ENCODE measurements around the gene PIM3. TPM values are rescaled to one million over a fixed set of nuclear protein-coding genes. Genes with fewer than 3 reads are reported as not detected.

Gene PIM3
- polyA plus RNA-seq, 3 donors = 60.3 to 225 (median 87.5) TPM

GRCh38 chr22:50007057-50007511 is 46.5 kb downstream of the PIM3 start:
- no peak overlapping the region for H3K27ac ChIP-seq (ENCODE audit: low read depth, low read length)
- WGBS, 3 donors = 74 to 89% (median 82%) methylated on average over 3 of the region's 3 CpGs

GRCh38 chr22:50008151-50009040 is 47.8 kb downstream of the PIM3 start:
- no peak overlapping the region for H3K27ac ChIP-seq (ENCODE audit: low read depth, low read length)

GRCh38 chr22:50009251-50009650 is 48.7 kb downstream of the PIM3 start:
- H3K27ac ChIP-seq (ENCODE audit: low read depth, low read length) = no peak overlapping the region
- WGBS, 3 donors = 89 to 92% (median 91%) methylated on average over 16 of the region's 16 CpGs

More at GRCh38 chr22:50008151-50009040, 47.8 kb downstream of the PIM3 start:
- WGBS, 3 donors = 79 to 86% (median 82%) methylated on average over 24 of the region's 24 CpGs

DNA sequence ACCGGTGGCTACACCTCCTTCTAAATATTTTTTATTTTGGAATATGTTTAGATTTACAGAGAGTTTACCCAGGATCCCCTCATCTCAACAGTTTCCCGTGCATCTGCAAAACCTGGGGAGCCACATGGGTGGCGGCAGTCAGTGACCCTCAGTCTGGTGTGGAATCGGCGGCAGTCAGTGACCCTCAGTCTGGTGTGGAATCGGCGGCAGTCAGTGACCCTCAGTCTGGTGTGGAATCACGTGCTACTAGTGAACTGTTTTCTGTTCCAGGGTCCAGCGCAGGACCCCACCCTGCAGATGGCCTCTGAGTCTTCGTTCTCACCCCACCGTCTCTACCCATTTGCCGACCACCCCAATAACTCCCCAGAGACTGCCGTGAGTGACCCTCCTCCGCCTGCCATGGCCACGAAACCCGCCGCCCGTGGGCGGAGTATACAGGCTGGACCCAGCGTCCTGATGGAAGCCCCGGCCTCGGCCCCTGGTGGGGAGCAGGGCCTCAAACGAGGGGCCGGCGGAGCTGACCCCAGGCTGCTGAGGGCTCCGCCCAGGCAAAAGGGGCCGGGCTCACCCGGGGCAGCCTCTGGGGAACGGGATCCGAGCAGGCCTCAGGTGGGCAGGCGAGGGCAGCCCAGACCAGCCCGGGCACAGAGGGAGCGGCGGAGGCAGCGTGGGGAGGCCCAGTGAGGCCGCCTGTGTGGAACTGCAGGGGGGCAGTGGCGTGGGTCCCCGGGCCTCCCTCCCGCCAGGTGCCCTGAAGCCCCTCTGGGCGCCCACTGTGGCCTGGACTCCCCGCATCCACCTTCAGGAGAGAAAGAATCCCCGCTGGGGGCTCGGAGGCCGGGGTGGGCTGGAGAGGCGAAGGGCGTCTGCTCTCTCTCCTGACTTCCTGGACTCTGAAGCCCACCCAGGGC is 49.4 kb downstream of the PIM3 start:
- 63 to 69% (median 68%) methylated on average over 37 to 46 of the region's 46 CpGs for WGBS, 3 donors
- H3K27ac ChIP-seq (ENCODE audit: low read depth, low read length) = no peak overlapping the region

DNA sequence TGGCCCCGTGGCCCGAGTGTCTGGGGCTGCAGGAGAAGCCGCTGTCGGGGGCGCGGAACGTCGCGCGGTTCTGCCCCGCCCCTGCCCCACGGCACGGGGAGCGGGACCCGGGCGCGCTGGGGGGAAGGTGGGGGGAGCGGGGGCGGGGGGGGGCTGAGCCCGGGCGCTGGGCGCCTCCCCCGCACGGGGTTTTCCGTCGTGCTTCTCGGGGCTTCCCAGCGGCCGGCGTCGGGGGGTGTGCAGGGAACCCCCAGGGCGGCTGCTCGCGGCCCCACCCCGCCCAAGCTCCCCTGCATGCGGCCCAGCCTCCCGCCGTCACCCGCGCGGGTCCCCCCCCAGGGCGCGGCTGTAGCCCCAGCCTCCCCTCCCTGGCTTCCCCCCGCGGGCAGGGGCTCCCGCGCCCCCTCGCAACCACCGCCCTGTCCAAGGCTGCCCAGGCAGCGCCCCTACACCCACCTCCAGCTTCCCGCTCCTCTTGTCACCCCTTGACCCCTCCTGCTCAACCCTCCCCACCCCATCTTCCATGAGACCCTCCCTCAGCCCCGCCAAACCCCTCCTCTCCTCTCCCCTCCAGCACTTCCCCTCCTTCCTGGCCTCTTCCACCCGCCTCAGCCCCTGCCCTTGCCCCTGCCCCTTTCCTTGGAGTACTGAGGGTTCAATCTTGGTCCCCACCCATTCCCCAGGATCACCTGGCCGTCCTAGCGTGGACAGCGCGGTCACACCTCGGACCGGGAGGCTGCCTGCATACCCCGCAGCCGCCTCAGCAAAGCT is 50.3 kb downstream of the PIM3 start:
- 7 to 9% (median 8%) methylated on average over 29 to 60 of the region's 61 CpGs for WGBS, 3 donors
- H3K27ac ChIP-seq (ENCODE audit: low read depth, low read length) = no peak overlapping the region

- whole genome bisulfite sequencing, 3 donors = 48 to 59% (median 53%) methylated on average over 17 to 18 of the region's 18 CpGs
- no peak overlapping the region for H3K27ac ChIP-seq (ENCODE audit: low read depth, low read length)
Measured at GRCh38 chr22:50011447-50012210, 51.1 kb downstream of the PIM3 start.

DNA sequence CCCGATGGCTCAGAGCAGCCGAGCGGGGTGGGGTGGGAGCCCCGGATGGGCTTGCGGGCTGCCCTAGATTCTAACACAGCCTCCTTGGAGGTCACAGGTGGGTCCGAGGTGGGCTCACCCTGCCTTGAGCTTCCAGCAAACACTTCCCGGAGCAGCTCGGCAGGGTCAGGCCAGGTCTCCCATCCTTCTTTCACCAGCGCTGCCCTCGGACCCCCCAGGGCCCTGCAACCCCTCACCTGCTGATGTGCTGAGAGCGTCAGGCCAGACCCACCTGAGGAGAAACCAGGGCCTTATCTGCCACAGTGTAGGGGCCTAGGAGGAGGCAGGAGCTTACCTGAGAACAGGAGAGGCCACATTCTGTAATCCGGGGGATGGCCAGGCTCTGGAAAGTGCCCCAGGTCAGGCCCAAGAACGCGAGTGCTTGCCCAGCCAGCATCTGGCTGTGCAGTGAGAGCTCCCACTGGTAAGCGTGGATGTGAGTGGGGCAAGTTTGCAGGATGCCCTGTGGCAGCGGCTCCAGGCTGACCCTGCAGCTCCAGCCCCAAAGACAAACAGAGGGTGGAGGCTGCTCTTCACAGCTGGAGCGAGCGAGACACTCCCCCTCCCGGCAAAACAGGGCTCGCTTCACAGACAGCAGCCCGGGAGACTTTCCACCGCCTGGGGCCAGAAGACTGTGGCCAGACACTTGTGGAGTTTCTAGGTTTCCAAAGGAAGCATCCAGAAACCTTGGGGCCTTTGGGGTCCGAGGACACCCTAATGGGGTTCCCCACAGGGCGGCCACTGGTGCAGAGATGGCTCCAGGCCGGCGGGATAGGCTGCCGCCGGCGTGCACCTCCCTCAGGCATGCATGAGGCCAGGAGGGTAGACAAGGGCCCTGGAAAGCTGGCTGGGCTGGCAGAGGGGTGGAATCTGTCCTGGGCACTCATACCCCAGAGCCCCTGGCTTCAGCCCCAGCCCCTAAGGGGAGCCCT is 51.9 kb downstream of the PIM3 start, which contains the start of gene IL17REL:
Gene IL17REL, minus strand, starts transcription at position 555 of the 971 bp plus-strand sequence. Its CDS starts 119 bp downstream, at position 436.
- WGBS, 3 donors = 57 to 75% (median 64%) methylated on average over 29 of the region's 29 CpGs
- H3K27ac ChIP-seq (ENCODE audit: low read depth, low read length) = no peak within 1 kb of the TSS

Other genes starting within 250 kb of the PIM3 start
- 10 to 100 TPM; 10.5 to 18.6 (median 16.2) TPM for gene BRD1, start 132.9 kb upstream of the PIM3 start, polyA plus RNA-seq
- gene ZBED4, start 106.9 kb upstream of the PIM3 start, polyA plus RNA-seq = 1 to 10 TPM; 2.4 to 4.3 (median 2.8) TPM
- gene ALG12, start 42.3 kb upstream of the PIM3 start, polyA plus RNA-seq = 1 to 10 TPM; 5.3 to 9.6 (median 9.3) TPM
- gene CRELD2, start 42.1 kb upstream of the PIM3 start, polyA plus RNA-seq = 10 to 100 TPM; 30.0 to 53.5 (median 41.7) TPM
- gene IL17REL, start 52.0 kb downstream of the PIM3 start, polyA plus RNA-seq = under 1 TPM in 2 of 3 donors, not detected in 1; 0.03 to 0.11 TPM
- gene TTLL8, start 97.5 kb downstream of the PIM3 start, polyA plus RNA-seq = not detected
- under 1 TPM in 2 of 3 donors, not detected in 1; 0.08 to 0.16 TPM for gene MLC1, start 124.7 kb downstream of the PIM3 start, polyA plus RNA-seq
- gene MOV10L1, start 129.2 kb downstream of the PIM3 start, polyA plus RNA-seq = under 1 TPM; 0.31 to 0.92 (median 0.79) TPM
- under 1 TPM; 0.34 to 0.46 (median 0.36) TPM for gene PANX2, start 210.0 kb downstream of the PIM3 start, polyA plus RNA-seq
- gene TRABD, start 225.1 kb downstream of the PIM3 start, polyA plus RNA-seq = 10 to 100 TPM; 25.8 to 79.1 (median 38.9) TPM
- gene SELENOO, start 240.2 kb downstream of the PIM3 start, polyA plus RNA-seq = 10 to 100 TPM; 21.3 to 22.3 (median 21.4) TPM